ENCODE measurements around the gene PCID2. TPM values are rescaled to one million over a fixed set of nuclear protein-coding genes. Genes with fewer than 3 reads are reported as not detected.

The PCID2 gene
- polyA plus RNA-seq, 4 donors, result 53.2 to 67.5 (median 58.6) TPM

GRCh38 chr13:113220141-113220598 is 11.7 kb upstream of the PCID2 start:
- DNase-seq (ENCODE audit: low read depth in 4 of 4, low spot score in 3 of 4), result no peak

- no peak for DNase-seq (ENCODE audit: low read depth in 4 of 4, low spot score in 3 of 4)
Observed at GRCh38 chr13:113219256-113219940, 10.9 kb upstream of the PCID2 start.

GRCh38 chr13:113218586-113218985 is 10.1 kb upstream of the PCID2 start:
- no peak for DNase-seq (ENCODE audit: low read depth in 4 of 4, low spot score in 3 of 4)

GRCh38 chr13:113216254-113217048 is 8.0 kb upstream of the PCID2 start:
- peak in 1 of 4 donors; percentile 35 for DNase-seq (ENCODE audit: low read depth in 4 of 4, low spot score in 3 of 4)

GRCh38 chr13:113211774-113212173 is 3.3 kb upstream of the PCID2 start:
- DNase-seq (ENCODE audit: low read depth in 4 of 4, low spot score in 3 of 4), result no peak

GRCh38 chr13:113210833-113211232 is 2.4 kb upstream of the PCID2 start:
- no peak for DNase-seq (ENCODE audit: low read depth in 4 of 4, low spot score in 3 of 4)

GRCh38 chr13:113209759-113210421 is 1.4 kb upstream of the PCID2 start:
- DNase-seq (ENCODE audit: low read depth in 4 of 4, low spot score in 3 of 4), result peak in 1 of 4 donors; percentile 6

- peak in 2 of 4 donors; percentile 49 to 68 for DNase-seq (ENCODE audit: low read depth in 4 of 4, low spot score in 3 of 4)
Observed at GRCh38 chr13:113209336-113209758, 878 bp upstream of the PCID2 start, which contains the start of gene CUL4A. CUL4A (plus strand) TSS chr13:113209613; CDS start chr13:113209628, 15 bp downstream.

GRCh38 chr13:113207890-113208420 is 514 bp downstream of the PCID2 start:
- DNase-seq (ENCODE audit: low read depth in 4 of 4, low spot score in 3 of 4), result peak in 1 of 4 donors; percentile 6

- DNase-seq (ENCODE audit: low read depth in 4 of 4, low spot score in 3 of 4), result no peak
Observed at GRCh38 chr13:113207460-113207859, 1.0 kb downstream of the PCID2 start.

- DNase-seq (ENCODE audit: low read depth in 4 of 4, low spot score in 3 of 4), result no peak
Observed at GRCh38 chr13:113205428-113205931, 3.0 kb downstream of the PCID2 start.

- no peak for DNase-seq (ENCODE audit: low read depth in 4 of 4, low spot score in 3 of 4)
Observed at GRCh38 chr13:113204378-113204734, 4.1 kb downstream of the PCID2 start.

GRCh38 chr13:113203507-113204377 is 4.7 kb downstream of the PCID2 start:
- DNase-seq (ENCODE audit: low read depth in 4 of 4, low spot score in 3 of 4), result no peak

- no peak for DNase-seq (ENCODE audit: low read depth in 4 of 4, low spot score in 3 of 4)
Observed at GRCh38 chr13:113202912-113203311, 5.6 kb downstream of the PCID2 start.

- DNase-seq (ENCODE audit: low read depth in 4 of 4, low spot score in 3 of 4), result no peak
Observed at GRCh38 chr13:113201815-113202214, 6.7 kb downstream of the PCID2 start.

- DNase-seq (ENCODE audit: low read depth in 4 of 4, low spot score in 3 of 4), result no peak
Observed at GRCh38 chr13:113196970-113197737, 11.3 kb downstream of the PCID2 start.

- DNase-seq (ENCODE audit: low read depth in 4 of 4, low spot score in 3 of 4), result no peak
Observed at GRCh38 chr13:113195360-113195759, 13.1 kb downstream of the PCID2 start.

- DNase-seq (ENCODE audit: low read depth in 4 of 4, low spot score in 3 of 4), result no peak
Observed at GRCh38 chr13:113192902-113193301, 15.6 kb downstream of the PCID2 start.

- no peak for DNase-seq (ENCODE audit: low read depth in 4 of 4, low spot score in 3 of 4)
Observed at GRCh38 chr13:113192279-113192678, 16.2 kb downstream of the PCID2 start.
